Measurements from ENCODE around the gene PEAR1. TPM values are rescaled to one million over a fixed set of nuclear protein-coding genes. Genes with fewer than 3 reads are reported as not detected.

Gene PEAR1
- total and polyA plus RNA-seq, 2 of the 8 experiments (the other 6 are each of a cell fraction or from before 2014, with no cell fraction given), result 0.63 to 0.71 TPM

- TF ChIP-seq RNF2 (IDR thresholded peaks at IDR 0.05; ENCODE audit: borderline replicate concordance, low read depth, low read length, missing control alignments, poor library complexity, severe bottlenecking), result no peak
- TF ChIP-seq CHD2 (IDR thresholded peaks at IDR 0.05; ENCODE audit: low read length), result no peak
- TF ChIP-seq RBBP5 (IDR thresholded peaks at IDR 0.05; ENCODE audit: borderline replicate concordance, low read depth, low read length), result no peak
- no peak for TF ChIP-seq GABPA (IDR thresholded peaks at IDR 0.05; ENCODE audit: borderline replicate concordance, insufficient read depth, low read length)
Observed at GRCh38 chr1:156908541-156908940, 15.0 kb downstream of the PEAR1 start (continued).
